GM21529 (cell line): ENCODE data around the gene HOXC9.

ENCODE experiments used
- ATAC-seq: cut with Tn5 transposase; IDR thresholded peaks from one replicate; pipeline ENCODE4 v1.9.1; 2021; ENCODE audit not compliant: unreplicated experiment

HOXC9 gene

GRCh38 chr12:54000116-54001114 lies at the start of gene HOXC9:
Gene HOXC9, plus strand, starts transcription at chr12:54000161. Its CDS starts 28 bp downstream, at chr12:54000189.
- no peak for ATAC-seq

GRCh38 chr12:53950437-53950773 lies 49.6 kb upstream of the HOXC9 start:
- ATAC-seq = no peak

GRCh38 chr12:53950789-53951576 lies 49.0 kb upstream of the HOXC9 start:
- no peak for ATAC-seq

GRCh38 chr12:53951577-53952334 lies 48.2 kb upstream of the HOXC9 start:
- ATAC-seq = no peak

- ATAC-seq = no peak
Observed at GRCh38 chr12:53952335-53952694, 47.6 kb upstream of the HOXC9 start.

- no peak for ATAC-seq
Observed at GRCh38 chr12:53952871-53953734, 46.9 kb upstream of the HOXC9 start.

GRCh38 chr12:53953831-53954693 lies 45.9 kb upstream of the HOXC9 start:
- no peak for ATAC-seq

GRCh38 chr12:53954694-53955035 lies 45.3 kb upstream of the HOXC9 start, which contains the start of gene HOXC12:
Gene HOXC12, plus strand, starts transcription at chr12:53954903. Its CDS starts 27 bp downstream, at chr12:53954930.
- no peak for ATAC-seq

- no peak for ATAC-seq
Observed at GRCh38 chr12:53955036-53955775, 44.8 kb upstream of the HOXC9 start.

- ATAC-seq = no peak
Observed at GRCh38 chr12:53955776-53956250, 44.1 kb upstream of the HOXC9 start.

GRCh38 chr12:53956251-53956887 lies 43.6 kb upstream of the HOXC9 start:
- ATAC-seq = no peak

GRCh38 chr12:53956914-53957536 lies 42.9 kb upstream of the HOXC9 start:
- ATAC-seq = no peak

- ATAC-seq = no peak
Observed at GRCh38 chr12:53958128-53958527, 41.8 kb upstream of the HOXC9 start.

- ATAC-seq = no peak
Observed at GRCh38 chr12:53959314-53959713, 40.6 kb upstream of the HOXC9 start.

GRCh38 chr12:53960187-53961024 lies 39.6 kb upstream of the HOXC9 start:
- ATAC-seq = no peak

GRCh38 chr12:53961025-53961761 lies 38.8 kb upstream of the HOXC9 start:
- no peak for ATAC-seq
